IPS DF 6.9 (cell line): Measurements from ENCODE around the gene MIPEP.

Experiments used
- DNase-seq: peaks from one replicate; pipeline ENCODE4 v3.0.0-alpha.2; 2013; ENCODE audit warnings: low read depth, low spot score
- H3K27ac ChIP-seq: one replicate; pipeline ENCODE4 v1.5.1; 2013; ENCODE audit warnings: low read length, control low read depth
- H3K27me3 ChIP-seq: 2 replicates; pipeline ENCODE4 v1.6.1; 2013; ENCODE audit warnings: mild to moderate bottlenecking, low read length; ENCODE audit not compliant: control insufficient read depth, insufficient read depth
- H3K36me3 ChIP-seq: 2 replicates; pipeline ENCODE4 v1.6.1; 2013; ENCODE audit warnings: low read length; ENCODE audit not compliant: control insufficient read depth, insufficient read depth
- H3K4me1 ChIP-seq: 2 replicates; pipeline ENCODE4 v1.6.1; 2013; ENCODE audit warnings: low read length; ENCODE audit not compliant: control insufficient read depth, insufficient read depth
- H3K4me3 ChIP-seq: 2 replicates; pipeline ENCODE4 v1.5.1; 2013; ENCODE audit warnings: mild to moderate bottlenecking, low read length
- H3K9me3 ChIP-seq: 2 replicates; pipeline ENCODE4 v1.6.1; 2013; ENCODE audit warnings: low read length, inconsistent platforms; ENCODE audit not compliant: control insufficient read depth, insufficient read depth
- WGBS: extraction: QIAGEN DNeasy Blood & Tissue Kit; methylation state at CpG from one replicate; pipeline ENCODE4 v1.1.7; 2013; ENCODE audit warnings: mixed read lengths, missing lambda C conversion rate; ENCODE audit not compliant: insufficient read length, insufficient coverage; 5-methylcytosine and 5-hydroxymethylcytosine counted together

The MIPEP gene

DNA sequence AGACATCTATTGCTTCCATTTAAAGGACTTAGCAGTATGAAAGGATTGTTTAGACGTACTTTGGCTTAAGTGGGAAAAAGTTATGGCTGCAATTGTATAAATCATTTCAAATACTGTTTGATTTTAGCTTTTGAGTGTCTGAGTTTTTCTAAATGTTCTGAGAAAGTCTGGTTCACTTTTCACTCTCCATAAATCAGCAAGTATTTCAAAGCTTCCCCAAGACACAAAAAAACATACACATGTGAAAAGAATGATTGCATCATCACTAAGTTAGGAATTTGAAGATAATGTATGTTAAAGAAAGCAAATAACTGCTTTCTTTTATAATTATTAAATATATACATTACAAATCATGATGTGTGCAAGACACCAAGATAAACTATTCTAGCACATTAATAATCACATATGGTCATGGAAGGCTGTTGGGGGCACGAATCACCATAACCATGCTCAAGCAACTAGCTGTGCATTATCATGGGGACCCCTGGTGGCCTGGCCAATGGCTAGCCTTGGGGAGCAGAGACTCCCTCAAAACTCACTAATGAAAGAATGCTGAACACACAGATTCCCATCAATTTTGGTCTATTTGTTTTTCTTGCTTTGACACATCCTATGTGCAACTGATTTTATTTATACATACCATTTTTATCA lies 111.1 kb downstream of the MIPEP start:
- Histone ChIP-seq H3K4me3 (no peak overlapping the region), H3K4me1 (no peaks in the 10 kb centered on the region), H3K9me3 (no peaks in the 10 kb centered on the region), H3K36me3 (no peaks in the 10 kb centered on the region), H3K27ac (no peak overlapping the region), H3K27me3 (no peaks in the 10 kb centered on the region)
- no CpG with 5 or more reads among the region's 2 CpGs for WGBS
- no peak for DNase-seq

- no peaks in the 10 kb centered on the region for H3K9me3 ChIP-seq
- no peaks in the 10 kb centered on the region for H3K36me3 ChIP-seq
- no peaks in the 10 kb centered on the region for H3K4me1 ChIP-seq
- no peaks in the 10 kb centered on the region for H3K27me3 ChIP-seq
- H3K27ac ChIP-seq, result no peak overlapping the region
- 100% methylated on average over 1 of the region's 1 CpG for WGBS
- no peak overlapping the region for H3K4me3 ChIP-seq
- no peak for DNase-seq
Measured at GRCh38 chr13:23777575-23777870, 111.7 kb downstream of the MIPEP start.

DNA sequence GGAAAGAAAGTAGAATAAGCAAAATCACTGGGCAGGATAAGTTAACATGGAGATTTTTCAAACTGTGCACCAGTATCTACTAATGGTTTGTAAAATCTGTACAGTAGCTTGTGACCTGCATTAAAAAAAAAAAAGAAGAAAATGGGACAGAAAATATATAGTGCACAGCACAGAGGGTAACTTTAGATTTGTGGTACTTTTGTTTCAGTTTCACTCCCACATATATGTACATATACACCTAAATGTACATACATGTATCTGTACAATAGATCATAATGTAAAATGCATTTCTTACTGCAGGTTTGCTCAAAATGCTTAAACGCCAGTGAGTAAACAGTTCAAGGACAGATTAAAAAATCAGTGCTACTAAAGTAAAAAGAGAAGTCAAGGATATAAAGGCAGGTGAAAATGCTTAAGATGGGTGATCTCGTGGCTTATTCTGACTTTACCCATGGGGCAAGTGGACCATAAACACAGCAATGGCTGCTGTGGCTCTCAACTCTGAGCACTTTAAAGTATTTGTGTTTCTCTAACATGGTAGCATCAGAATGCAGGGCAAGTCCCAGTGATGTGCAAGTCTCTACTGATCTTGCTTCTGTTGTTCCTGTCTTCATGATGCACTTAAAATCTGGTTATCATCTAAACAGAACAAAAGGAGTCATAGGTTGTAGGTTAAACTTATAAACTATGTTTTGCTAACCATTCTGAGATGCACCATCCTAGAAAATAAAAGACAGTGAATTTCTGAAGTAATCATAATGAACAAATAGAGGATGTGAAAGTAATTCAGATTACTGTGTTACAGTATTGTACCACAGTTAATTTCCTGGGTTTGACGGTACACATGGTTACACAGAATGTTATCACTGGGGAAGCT lies 112.3 kb downstream of the MIPEP start:
- no peaks in the 10 kb centered on the region for H3K27me3 ChIP-seq
- WGBS, result no CpG with 5 or more reads among the region's 3 CpGs
- H3K27ac ChIP-seq, result no peak overlapping the region
- H3K9me3 ChIP-seq, result no peaks in the 10 kb centered on the region
- H3K4me1 ChIP-seq, result no peaks in the 10 kb centered on the region
- H3K4me3 ChIP-seq, result no peak overlapping the region
- H3K36me3 ChIP-seq, result no peaks in the 10 kb centered on the region
- no peak for DNase-seq

DNA sequence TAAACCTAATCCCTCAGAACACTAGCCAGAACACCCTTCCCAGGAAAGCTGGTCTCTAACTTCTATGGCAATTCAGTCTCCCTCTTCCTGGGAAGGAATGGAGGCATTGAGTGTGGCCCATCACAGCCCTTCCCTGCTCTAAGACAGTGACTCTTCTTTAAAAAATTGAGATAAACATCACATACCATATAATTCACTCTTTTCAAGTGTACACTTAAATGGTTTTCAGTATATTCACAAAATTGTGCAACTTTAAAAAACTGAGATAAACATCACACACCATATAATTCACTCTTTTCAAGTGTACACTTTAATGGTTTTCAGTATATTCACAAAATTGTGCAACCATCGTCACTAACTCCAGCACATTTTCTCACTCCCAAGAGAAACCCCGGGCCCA lies 116.5 kb downstream of the MIPEP start:
- Histone ChIP-seq H3K27me3 (no peaks in the 10 kb centered on the region), H3K4me1 (no peaks in the 10 kb centered on the region), H3K27ac (no peak overlapping the region), H3K36me3 (no peaks in the 10 kb centered on the region), H3K4me3 (no peak overlapping the region), H3K9me3 (no peaks in the 10 kb centered on the region)
- no peak for DNase-seq
- no CpG with 5 or more reads among the region's 2 CpGs for WGBS

DNA sequence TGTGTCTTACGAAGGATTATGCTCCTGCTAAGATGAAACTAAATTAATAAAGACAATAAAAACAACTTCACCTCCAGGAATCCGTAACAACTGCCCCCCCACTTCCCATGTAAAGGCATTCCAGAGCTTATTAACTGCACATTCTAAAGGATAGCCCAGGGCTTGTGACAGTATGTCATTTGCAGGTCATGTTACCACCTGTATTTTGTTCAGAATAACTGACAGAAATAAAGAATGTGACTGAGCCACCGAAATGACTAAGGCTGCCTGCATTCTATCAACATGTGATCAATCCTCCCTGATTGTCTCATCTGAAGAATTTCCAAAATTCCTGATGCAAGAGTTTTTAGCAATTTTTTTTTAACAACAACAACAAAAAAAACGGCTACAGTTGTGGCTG lies 117.2 kb downstream of the MIPEP start:
- no peaks in the 10 kb centered on the region for H3K27me3 ChIP-seq

DNA sequence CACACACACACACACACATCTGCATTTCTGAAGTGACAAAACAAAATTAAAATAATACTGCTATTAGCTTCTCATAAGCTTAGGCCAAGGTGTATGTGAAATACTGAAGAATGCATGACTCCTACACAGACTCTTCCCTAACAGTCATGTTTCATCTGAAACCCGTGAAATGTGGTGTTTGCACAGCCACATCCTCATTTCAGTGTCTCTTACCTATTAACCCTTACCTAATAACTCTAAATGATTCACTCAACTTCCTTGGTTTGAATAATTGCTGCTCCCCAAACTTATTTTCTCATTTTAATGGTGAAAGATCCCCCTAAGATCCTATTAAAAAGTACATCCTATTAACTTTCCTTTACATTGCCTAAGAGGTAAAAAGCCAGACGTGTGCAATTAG lies 117.6 kb downstream of the MIPEP start:
- no peaks in the 10 kb centered on the region for H3K36me3 ChIP-seq
- H3K27me3 ChIP-seq, result no peaks in the 10 kb centered on the region
- H3K4me3 ChIP-seq, result no peak overlapping the region
- DNase-seq, result no peak
- H3K4me1 ChIP-seq, result no peaks in the 10 kb centered on the region
- H3K9me3 ChIP-seq, result no peaks in the 10 kb centered on the region
- no CpG with 5 or more reads among the region's 2 CpGs for WGBS
- no peak overlapping the region for H3K27ac ChIP-seq

More for the DNA sequence above, 117.2 kb downstream of the MIPEP start:
- H3K4me3 ChIP-seq, result no peak overlapping the region
- no peaks in the 10 kb centered on the region for H3K4me1 ChIP-seq
- H3K27ac ChIP-seq, result no peak overlapping the region
- DNase-seq, result no peak
- no CpG with 5 or more reads among the region's 4 CpGs for WGBS
- no peaks in the 10 kb centered on the region for H3K9me3 ChIP-seq
- no peaks in the 10 kb centered on the region for H3K36me3 ChIP-seq

GRCh38 chr13:23770973-23771372 lies 118.2 kb downstream of the MIPEP start:
- no peaks in the 10 kb centered on the region for H3K9me3 ChIP-seq
- H3K4me3 ChIP-seq, result no peak overlapping the region
- H3K27me3 ChIP-seq, result no peaks in the 10 kb centered on the region
- WGBS, result no CpG with 5 or more reads among the region's 4 CpGs
- H3K27ac ChIP-seq, result no peak overlapping the region
- H3K4me1 ChIP-seq, result no peaks in the 10 kb centered on the region
- H3K36me3 ChIP-seq, result no peaks in the 10 kb centered on the region
- no peak for DNase-seq

GRCh38 chr13:23770428-23770827 lies 118.8 kb downstream of the MIPEP start:
- no CpG with 5 or more reads among the region's 4 CpGs for whole genome bisulfite sequencing
- no peak for DNase-seq
- H3K36me3 ChIP-seq, result no peaks in the 10 kb centered on the region
- no peaks in the 10 kb centered on the region for H3K9me3 ChIP-seq
- no peak overlapping the region for H3K4me3 ChIP-seq
- H3K4me1 ChIP-seq, result no peaks in the 10 kb centered on the region
- no peaks in the 10 kb centered on the region for H3K27me3 ChIP-seq
- no peak overlapping the region for H3K27ac ChIP-seq

DNA sequence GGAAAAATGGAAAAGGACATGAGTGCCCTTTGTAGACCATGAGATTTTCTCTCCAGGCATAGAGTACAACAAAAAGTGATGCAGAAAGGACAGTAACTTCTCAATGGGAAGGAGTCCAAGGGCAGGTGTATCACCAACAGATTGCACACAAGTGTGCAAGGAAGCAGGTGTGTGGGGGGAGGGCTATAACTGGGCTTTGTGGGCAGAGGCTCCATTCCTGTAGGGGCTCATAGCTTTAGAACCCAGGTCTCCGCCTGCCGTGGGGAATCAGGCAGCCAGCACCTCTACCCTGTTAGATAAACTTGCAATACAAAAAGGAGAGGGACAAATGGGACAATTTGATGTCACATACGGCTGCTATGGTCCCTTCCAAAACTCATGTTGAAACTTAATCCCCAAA lies 119.8 kb downstream of the MIPEP start:
- H3K36me3 ChIP-seq, result no peaks in the 10 kb centered on the region
- no CpG with 5 or more reads among the region's 3 CpGs for WGBS
- no peaks in the 10 kb centered on the region for H3K9me3 ChIP-seq
- no peaks in the 10 kb centered on the region for H3K4me1 ChIP-seq
- no peak for DNase-seq
- H3K27me3 ChIP-seq, result no peaks in the 10 kb centered on the region
- no peak overlapping the region for H3K4me3 ChIP-seq
- H3K27ac ChIP-seq, result no peak overlapping the region

DNA sequence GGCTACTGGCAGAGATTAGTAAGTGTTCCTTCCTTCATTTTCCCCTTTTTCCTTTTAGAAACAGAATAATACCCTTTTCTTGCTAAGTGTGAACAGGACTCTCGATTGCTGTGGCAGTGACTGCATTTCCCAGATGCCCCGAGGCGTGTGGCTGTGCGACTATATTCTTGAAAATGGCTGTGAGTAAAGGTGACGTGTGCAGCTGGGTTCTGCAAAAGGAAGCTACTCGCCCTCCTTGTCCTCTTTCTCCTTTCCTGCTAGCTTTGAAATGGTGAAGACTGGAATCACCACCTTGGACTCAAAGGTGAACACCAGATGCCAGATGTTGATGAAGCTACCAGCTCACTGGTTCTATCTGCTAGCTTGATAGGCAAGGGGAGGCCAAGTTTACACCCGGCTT lies 121.4 kb downstream of the MIPEP start:
- H3K36me3 ChIP-seq, result no peaks in the 10 kb centered on the region
- no CpG with 5 or more reads among the region's 7 CpGs for WGBS
- H3K9me3 ChIP-seq, result no peaks in the 10 kb centered on the region
- no peaks in the 10 kb centered on the region for H3K27me3 ChIP-seq
- no peak overlapping the region for H3K27ac ChIP-seq
- H3K4me1 ChIP-seq, result no peaks in the 10 kb centered on the region
- DNase-seq, result no peak
- no peak overlapping the region for H3K4me3 ChIP-seq

DNA sequence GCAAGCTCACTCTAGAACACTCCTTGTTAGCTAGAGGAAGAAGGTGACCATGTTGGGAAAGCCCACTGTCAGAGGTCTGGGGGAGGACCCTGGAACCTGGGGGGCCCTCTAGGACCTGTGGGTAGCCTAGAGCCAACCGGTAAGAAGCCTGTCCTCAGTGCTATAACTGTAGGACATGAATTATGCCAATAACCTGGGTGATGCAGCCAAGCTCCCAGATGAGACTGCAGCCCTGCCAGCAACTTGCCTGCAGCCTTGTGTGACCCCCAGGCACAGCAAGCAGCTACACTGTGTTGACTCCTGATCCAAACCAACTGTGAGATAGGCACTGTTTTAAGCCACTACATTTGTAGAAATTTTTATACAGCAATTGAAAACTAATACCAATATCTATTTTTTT lies 122.3 kb downstream of the MIPEP start:
- Histone ChIP-seq H3K4me3 (no peak overlapping the region), H3K27ac (no peak overlapping the region), H3K9me3 (no peaks in the 10 kb centered on the region), H3K27me3 (no peaks in the 10 kb centered on the region), H3K36me3 (no peaks in the 10 kb centered on the region), H3K4me1 (no peaks in the 10 kb centered on the region)
- no CpG with 5 or more reads among the region's 1 CpG for WGBS
- DNase-seq, result no peak
